Measurements from ENCODE around the gene STAT5B.

DNA sequence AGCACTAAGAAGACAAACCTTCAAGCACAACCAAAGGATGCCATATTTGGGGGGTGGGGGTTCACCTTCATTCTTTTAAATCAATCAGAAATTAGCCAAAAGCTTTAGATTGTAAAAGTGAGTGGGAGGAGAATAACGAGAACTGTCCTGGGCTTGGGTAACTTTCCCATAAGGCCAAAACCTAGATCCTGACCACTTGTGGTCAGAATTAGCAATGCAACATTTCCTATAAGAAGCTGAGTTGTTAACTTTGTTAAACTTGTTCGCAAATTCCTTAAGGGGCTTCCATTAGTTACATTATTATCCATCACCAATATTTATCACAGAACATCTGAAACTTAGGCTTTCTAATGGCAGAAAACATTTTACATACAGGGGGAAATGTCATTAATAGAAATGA lies 25.1 kb downstream of the STAT5B start:
- TF ChIP-seq, protein P1, sequence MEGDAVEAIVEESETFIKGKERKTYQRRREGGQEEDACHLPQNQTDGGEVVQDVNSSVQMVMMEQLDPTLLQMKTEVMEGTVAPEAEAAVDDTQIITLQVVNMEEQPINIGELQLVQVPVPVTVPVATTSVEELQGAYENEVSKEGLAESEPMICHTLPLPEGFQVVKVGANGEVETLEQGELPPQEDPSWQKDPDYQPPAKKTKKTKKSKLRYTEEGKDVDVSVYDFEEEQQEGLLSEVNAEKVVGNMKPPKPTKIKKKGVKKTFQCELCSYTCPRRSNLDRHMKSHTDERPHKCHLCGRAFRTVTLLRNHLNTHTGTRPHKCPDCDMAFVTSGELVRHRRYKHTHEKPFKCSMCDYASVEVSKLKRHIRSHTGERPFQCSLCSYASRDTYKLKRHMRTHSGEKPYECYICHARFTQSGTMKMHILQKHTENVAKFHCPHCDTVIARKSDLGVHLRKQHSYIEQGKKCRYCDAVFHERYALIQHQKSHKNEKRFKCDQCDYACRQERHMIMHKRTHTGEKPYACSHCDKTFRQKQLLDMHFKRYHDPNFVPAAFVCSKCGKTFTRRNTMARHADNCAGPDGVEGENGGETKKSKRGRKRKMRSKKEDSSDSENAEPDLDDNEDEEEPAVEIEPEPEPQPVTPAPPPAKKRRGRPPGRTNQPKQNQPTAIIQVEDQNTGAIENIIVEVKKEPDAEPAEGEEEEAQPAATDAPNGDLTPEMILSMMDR (IDR thresholded peaks at IDR 0.05): no peak; the same call in 1 of the 2 replicates
- TF ChIP-seq SIN3A (IDR thresholded peaks at IDR 0.05; ENCODE audit: borderline replicate concordance, insufficient read depth, low read depth, low read length): no peak
- TF ChIP-seq POLR2AphosphoS5 (IDR thresholded peaks at IDR 0.05; ENCODE audit: low read depth, low read length): no peak
